Measurements from ENCODE around the gene CDK6. TPM values are rescaled to one million over a fixed set of nuclear protein-coding genes. Genes with fewer than 3 reads are reported as not detected.

CDK6 gene
- total RNA-seq, 1 experiment from 2014 or later = 41.4 TPM

DNA sequence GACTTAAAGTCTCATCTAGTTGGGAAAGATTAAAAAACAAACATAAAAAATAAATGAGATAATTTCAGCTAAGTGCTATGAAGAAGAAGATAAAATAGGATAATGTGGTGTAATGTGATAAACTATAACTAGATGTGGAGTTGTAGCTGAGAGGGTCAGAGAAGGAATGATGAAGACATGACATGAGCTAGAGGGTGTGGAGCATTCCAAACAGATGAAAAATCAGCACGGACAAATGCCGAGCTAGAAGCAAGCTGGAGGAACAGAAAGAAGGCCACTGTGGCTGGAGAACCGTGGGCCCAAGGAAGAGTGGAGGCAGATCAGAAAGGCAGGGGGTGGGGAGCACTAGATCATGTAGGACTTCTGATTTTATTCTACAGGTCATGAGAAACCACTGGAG is 70.6 kb downstream of the CDK6 start:
- CTCF ChIA-PET = no interaction called here
- Histone ChIP-seq H3K4me1 (ENCODE audit: control insufficient read depth in 1 of 2, insufficient read depth in 2 of 2, low read length in 2 of 2) (peaks cover 52 to 82% of the 10 kb centered on the region in 2 experiments), H3K27ac (ENCODE audit: low read depth, low read length) (peak overlapping the region; percentile 61; the same call in 1 of the 2 replicates), H3K4me3 (replicated peaks in 1 of 2; ENCODE audit: low read depth in 1 of 2, low read length in 2 of 2) (peak overlapping the region in 1 of 2 experiments; percentile 45; a peak in 3 of 4 replicates), H3K79me2 (ENCODE audit: insufficient read depth, low read length) (peaks cover 77% of the 10 kb centered on the region), H3K36me3 (ENCODE audit: control insufficient read depth in 1 of 2, insufficient read depth in 2 of 2, low read length in 2 of 2) (no peaks in the 10 kb centered on the region), H3K9ac (ENCODE audit: low read length) (peak overlapping the region; percentile 55), H3K27me3 (ENCODE audit: insufficient read depth, low read length) (no peaks in the 10 kb centered on the region), H4K20me1 (ENCODE audit: insufficient read depth) (no peaks in the 10 kb centered on the region), H2AFZ (ENCODE audit: low read depth, low read length, poor library complexity, severe bottlenecking) (no peak overlapping the region), H3K4me2 (ENCODE audit: low read length) (peak overlapping the region; percentile 75), H3K9me2 (ENCODE audit: insufficient read depth) (no peaks in the 10 kb centered on the region), H3K9me3 (ENCODE audit: control insufficient read depth in 1 of 2, insufficient read depth in 1 of 2, low read depth in 1 of 2, low read length in 2 of 2) (no peaks in the 10 kb centered on the region)
- POLR2A ChIA-PET = no interaction called here
- peak; percentile 66 for DNase-seq (ENCODE audit: low read depth, low spot score)
- TF ChIP-seq FOSL1 (IDR thresholded peaks at IDR 0.05; ENCODE audit: low read depth) = peak; percentile 68
- TF ChIP-seq EGR1 (IDR thresholded peaks at IDR 0.05; ENCODE audit: low read depth) = no peak
- no peak for TF ChIP-seq POLR2AphosphoS5 (IDR thresholded peaks at IDR 0.05; ENCODE audit: low read depth, low read length)
- TF ChIP-seq, protein P1, sequence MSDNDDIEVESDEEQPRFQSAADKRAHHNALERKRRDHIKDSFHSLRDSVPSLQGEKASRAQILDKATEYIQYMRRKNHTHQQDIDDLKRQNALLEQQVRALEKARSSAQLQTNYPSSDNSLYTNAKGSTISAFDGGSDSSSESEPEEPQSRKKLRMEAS (IDR thresholded peaks at IDR 0.05) = peak; percentile 46; the same call in 1 of the 2 replicates
- TF ChIP-seq SRF (IDR thresholded peaks at IDR 0.05; ENCODE audit: low read depth) = no peak
- TF ChIP-seq CBX3 (IDR thresholded peaks at IDR 0.05; ENCODE audit: low read depth) = peak; percentile 64; the same call in 1 of the 2 replicates
- TF ChIP-seq, protein P2, sequence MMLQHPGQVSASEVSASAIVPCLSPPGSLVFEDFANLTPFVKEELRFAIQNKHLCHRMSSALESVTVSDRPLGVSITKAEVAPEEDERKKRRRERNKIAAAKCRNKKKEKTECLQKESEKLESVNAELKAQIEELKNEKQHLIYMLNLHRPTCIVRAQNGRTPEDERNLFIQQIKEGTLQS (IDR thresholded peaks at IDR 0.05) = no peak
- TF ChIP-seq ELF1 (IDR thresholded peaks at IDR 0.05; ENCODE audit: borderline replicate concordance, low read depth) = no peak
- TF ChIP-seq TCF7L2 (IDR thresholded peaks at IDR 0.05; ENCODE audit: borderline replicate concordance, extremely low read depth, insufficient read depth, insufficient read length) = no peak
- no peak for TF ChIP-seq EZH2phosphoT487 (IDR thresholded peaks at IDR 0.05; ENCODE audit: borderline replicate concordance)
- TF ChIP-seq JUND (IDR thresholded peaks at IDR 0.05) = peak; percentile 36; the same call in 1 of the 2 replicates
- peak; percentile 46; the same call in 1 of the 2 replicates for TF ChIP-seq SP1 (IDR thresholded peaks at IDR 0.05; ENCODE audit: low read depth)
- TF ChIP-seq, protein P3, sequence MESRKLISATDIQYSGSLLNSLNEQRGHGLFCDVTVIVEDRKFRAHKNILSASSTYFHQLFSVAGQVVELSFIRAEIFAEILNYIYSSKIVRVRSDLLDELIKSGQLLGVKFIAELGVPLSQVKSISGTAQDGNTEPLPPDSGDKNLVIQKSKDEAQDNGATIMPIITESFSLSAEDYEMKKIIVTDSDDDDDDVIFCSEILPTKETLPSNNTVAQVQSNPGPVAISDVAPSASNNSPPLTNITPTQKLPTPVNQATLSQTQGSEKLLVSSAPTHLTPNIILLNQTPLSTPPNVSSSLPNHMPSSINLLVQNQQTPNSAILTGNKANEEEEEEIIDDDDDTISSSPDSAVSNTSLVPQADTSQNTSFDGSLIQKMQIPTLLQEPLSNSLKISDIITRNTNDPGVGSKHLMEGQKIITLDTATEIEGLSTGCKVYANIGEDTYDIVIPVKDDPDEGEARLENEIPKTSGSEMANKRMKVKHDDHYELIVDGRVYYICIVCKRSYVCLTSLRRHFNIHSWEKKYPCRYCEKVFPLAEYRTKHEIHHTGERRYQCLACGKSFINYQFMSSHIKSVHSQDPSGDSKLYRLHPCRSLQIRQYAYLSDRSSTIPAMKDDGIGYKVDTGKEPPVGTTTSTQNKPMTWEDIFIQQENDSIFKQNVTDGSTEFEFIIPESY (IDR thresholded peaks at IDR 0.05; ENCODE audit: extremely low read depth, insufficient replicate concordance, low read length) = no peak
- TF ChIP-seq SIN3A (IDR thresholded peaks at IDR 0.05; ENCODE audit: low read depth) = 0 out of 2 replicates have a peak, but pooled peaks have one; percentile 32
- TF ChIP-seq POLR2A (IDR thresholded peaks at IDR 0.05; ENCODE audit: borderline replicate concordance, extremely low read depth, insufficient read depth, insufficient read length) = no peak
- peak; percentile 71 for ATAC-seq
- intact Hi-C loops (cut with micrococcal nuclease) = loop anchor here (5.0 kb wide), 1 partner anchor 67 kb away; no protein-coding TSS in a partner anchor
- no TSS peak for BruUV-seq (replicated peaks)
- RAD21 ChIA-PET (ENCODE audit: low non-redundant PET in 1 of 2, low total read pairs in 2 of 2, uncharacterized antibody in 2 of 2, unreplicated experiment in 2 of 2) = no interaction called here

All from HCT116 (cell line).